OCI-LY1 (cell line): ENCODE results near the gene PADI6.

Source experiments
- H2AFZ ChIP-seq: fragments of 200-600 bp; sonication (generic), shearing (Covaris generic); 2 replicates; pipeline ENCODE4 v1.6.0; 2014; ENCODE audit warnings: antibody characterized with exemption, mild to moderate bottlenecking, low read length
- H3F3A ChIP-seq: fragments of 200-600 bp; sonication (generic), shearing (Covaris generic); 2 replicates; pipeline ENCODE4 v1.6.0; 2014; ENCODE audit warnings: mild to moderate bottlenecking, antibody characterized with exemption, low read length, moderate library complexity; ENCODE audit not compliant: insufficient read depth
- H3K27ac ChIP-seq: fragments of 200-600 bp; sonication (generic); 2 replicates; pipeline ENCODE4 v1.5.1; 2014; ENCODE audit warnings: low read length, mixed run types, mild to moderate bottlenecking, low read depth; ENCODE audit not compliant: poor library complexity, severe bottlenecking
- H3K27me3 ChIP-seq: fragments of 200-600 bp; sonication (generic); 2 replicates; pipeline ENCODE4 v1.6.0; 2014; ENCODE audit warnings: antibody characterized with exemption, mild to moderate bottlenecking, low read length, moderate library complexity; ENCODE audit not compliant: insufficient read depth
- H3K36me3 ChIP-seq: fragments of 200-600 bp; sonication (generic); 2 replicates; pipeline ENCODE4 v1.6.1; 2014; ENCODE audit warnings: mild to moderate bottlenecking, antibody characterized with exemption, low read length, moderate library complexity, mixed read lengths; ENCODE audit not compliant: insufficient read depth
- H3K4me1 ChIP-seq: fragments of 200-600 bp; sonication (generic); 2 replicates; pipeline ENCODE4 v1.5.1; 2014; ENCODE audit warnings: mild to moderate bottlenecking, low read length, moderate library complexity; ENCODE audit not compliant: insufficient read depth, severe bottlenecking
- H3K4me2 ChIP-seq: fragments of 200-600 bp; sonication (generic), shearing (Covaris generic); 2 replicates; pipeline ENCODE4 v1.6.1; 2014; ENCODE audit warnings: low read length
- H3K4me3 ChIP-seq: fragments of 200-600 bp; sonication (generic); 2 replicates; pipeline ENCODE4 v1.5.1; 2014; ENCODE audit warnings: low read length, low read depth, mild to moderate bottlenecking, mixed read lengths; ENCODE audit not compliant: poor library complexity, severe bottlenecking
- H3K79me2 ChIP-seq: fragments of 200-600 bp; shearing (Covaris generic); 2 replicates; pipeline ENCODE4 v1.6.1; 2016; ENCODE audit warnings: mixed run types, low read length, mixed read lengths; ENCODE audit not compliant: insufficient read depth
- H3K9ac ChIP-seq: fragments of 200-600 bp; sonication (generic), shearing (Covaris generic); 2 replicates; pipeline ENCODE4 v1.6.1; 2014; ENCODE audit warnings: mild to moderate bottlenecking, low read length, mixed read lengths
- H3K9me2 ChIP-seq: fragments of 200-600 bp; sonication (generic), shearing (Covaris generic); 2 replicates; pipeline ENCODE4 v1.6.1; 2014; ENCODE audit warnings: low read depth, mild to moderate bottlenecking, low read length, mixed read lengths
- H3K9me3 ChIP-seq: fragments of 200-600 bp; shearing (Covaris generic); 2 replicates; pipeline ENCODE4 v1.6.1; 2014; ENCODE audit warnings: low read length, mixed read lengths
- H4K20me1 ChIP-seq: fragments of 200-600 bp; sonication (generic), shearing (Covaris generic); 2 replicates; pipeline ENCODE4 v1.6.0; 2016; ENCODE audit warnings: mild to moderate bottlenecking, low read length; ENCODE audit not compliant: insufficient read depth
- EZH2 ChIP-seq: fragments of 200-600 bp; sonication (generic), shearing (Covaris generic); IDR thresholded peaks from 2 replicates; pipeline ENCODE4 v1.8.0; 2017; ENCODE audit warnings: borderline replicate concordance, mixed run types, mild to moderate bottlenecking, antibody characterized with exemption, low read length, moderate library complexity, mixed read lengths
- TF ChIP-seq, protein P1 (sequence below): fragments of 200-600 bp; sonication (generic), shearing (Covaris generic); IDR thresholded peaks from 2 replicates; pipeline ENCODE4 v1.5.1; 2017; ENCODE audit warnings: mild to moderate bottlenecking, antibody characterized with exemption, low read length, moderate library complexity, mixed read lengths

Gene PADI6

DNA sequence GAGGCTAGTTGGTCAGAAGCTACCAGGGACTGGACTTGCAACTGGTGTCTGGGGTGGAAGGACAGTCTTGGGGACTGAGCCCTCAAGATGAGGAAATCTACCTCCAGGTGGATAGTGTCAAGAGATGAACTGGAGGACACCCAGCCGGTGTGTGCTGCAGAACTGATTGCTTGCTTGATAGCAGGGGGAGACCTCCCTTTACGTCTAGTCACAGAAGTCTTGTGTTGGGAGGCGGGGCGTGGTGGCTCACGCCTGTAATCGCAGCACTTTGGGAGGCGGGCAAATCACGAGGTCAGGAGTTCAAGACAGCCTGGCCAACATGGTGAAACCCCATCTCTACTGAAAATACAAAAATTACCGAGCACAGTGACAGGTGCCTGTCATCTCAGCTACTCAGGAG lies 62.6 kb downstream of the PADI6 start:
- H3K9me2 ChIP-seq: no peaks in the 10 kb centered on the region
- 0 out of 2 replicates have a peak overlapping the region, but pooled peaks have one; percentile 47 for H3K4me2 ChIP-seq
- H3K27ac ChIP-seq: no peak overlapping the region
- H3K4me1 ChIP-seq: peaks cover 45% of the 10 kb centered on the region
- H3K9me3 ChIP-seq: no peaks in the 10 kb centered on the region
- no peaks in the 10 kb centered on the region for H3F3A ChIP-seq
- peaks cover 67% of the 10 kb centered on the region for H3K36me3 ChIP-seq
- no peak overlapping the region for H3K9ac ChIP-seq
- TF ChIP-seq, protein P1, sequence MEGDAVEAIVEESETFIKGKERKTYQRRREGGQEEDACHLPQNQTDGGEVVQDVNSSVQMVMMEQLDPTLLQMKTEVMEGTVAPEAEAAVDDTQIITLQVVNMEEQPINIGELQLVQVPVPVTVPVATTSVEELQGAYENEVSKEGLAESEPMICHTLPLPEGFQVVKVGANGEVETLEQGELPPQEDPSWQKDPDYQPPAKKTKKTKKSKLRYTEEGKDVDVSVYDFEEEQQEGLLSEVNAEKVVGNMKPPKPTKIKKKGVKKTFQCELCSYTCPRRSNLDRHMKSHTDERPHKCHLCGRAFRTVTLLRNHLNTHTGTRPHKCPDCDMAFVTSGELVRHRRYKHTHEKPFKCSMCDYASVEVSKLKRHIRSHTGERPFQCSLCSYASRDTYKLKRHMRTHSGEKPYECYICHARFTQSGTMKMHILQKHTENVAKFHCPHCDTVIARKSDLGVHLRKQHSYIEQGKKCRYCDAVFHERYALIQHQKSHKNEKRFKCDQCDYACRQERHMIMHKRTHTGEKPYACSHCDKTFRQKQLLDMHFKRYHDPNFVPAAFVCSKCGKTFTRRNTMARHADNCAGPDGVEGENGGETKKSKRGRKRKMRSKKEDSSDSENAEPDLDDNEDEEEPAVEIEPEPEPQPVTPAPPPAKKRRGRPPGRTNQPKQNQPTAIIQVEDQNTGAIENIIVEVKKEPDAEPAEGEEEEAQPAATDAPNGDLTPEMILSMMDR: no peak
- no peak for TF ChIP-seq EZH2
- peaks cover 5% of the 10 kb centered on the region for H4K20me1 ChIP-seq
- H3K79me2 ChIP-seq: peaks cover 76% of the 10 kb centered on the region
- H3K4me3 ChIP-seq: no peak overlapping the region
- no peaks in the 10 kb centered on the region for H3K27me3 ChIP-seq
- no peak overlapping the region for H2AFZ ChIP-seq

- TF ChIP-seq EZH2: no peak
- TF ChIP-seq, protein P1: no peak
- Histone ChIP-seq H3K9ac (peak overlapping the region; percentile 95), H3K9me3 (no peaks in the 10 kb centered on the region), H3K4me3 (peak overlapping the region; percentile 88), H3K4me1 (peaks cover 51% of the 10 kb centered on the region), H3K27ac (peak overlapping the region; percentile 53), H2AFZ (no peak overlapping the region), H3K36me3 (peaks cover 58% of the 10 kb centered on the region), H3K9me2 (no peaks in the 10 kb centered on the region), H3K27me3 (no peaks in the 10 kb centered on the region), H3K79me2 (peaks cover 68% of the 10 kb centered on the region), H3F3A (no peaks in the 10 kb centered on the region), H4K20me1 (peaks cover 5% of the 10 kb centered on the region; the same call in 1 of the 2 replicates), H3K4me2 (peak overlapping the region; percentile 97)
These were observed 64.6 kb downstream of the PADI6 start for GRCh38 chr1:17436380-17437174.

DNA sequence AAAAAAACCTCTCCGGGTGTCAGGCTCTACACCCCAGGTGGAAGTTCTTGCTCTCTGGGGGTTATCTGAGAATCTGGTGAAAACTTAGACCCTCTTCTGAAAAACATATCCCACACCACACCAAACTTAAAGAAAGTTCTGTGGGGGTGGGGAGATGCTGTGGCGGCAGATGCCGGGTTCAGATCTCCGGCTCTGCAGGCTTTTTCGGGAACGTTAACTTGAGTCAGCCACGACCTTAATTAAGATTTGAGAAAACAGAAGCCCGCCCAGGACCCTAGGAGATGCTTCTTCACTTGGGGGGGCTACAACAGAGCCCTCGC lies 65.2 kb downstream of the PADI6 start:
- peak overlapping the region; percentile 95 for H3K9ac ChIP-seq
- no peak for TF ChIP-seq EZH2
- TF ChIP-seq, protein P1: no peak
- peaks cover 62% of the 10 kb centered on the region for H3K79me2 ChIP-seq
- peaks cover 47% of the 10 kb centered on the region for H3K4me1 ChIP-seq
- H3K4me2 ChIP-seq: peak overlapping the region; percentile 97
- peak overlapping the region; percentile 88 for H3K4me3 ChIP-seq
- peaks cover 5% of the 10 kb centered on the region; the same call in 1 of the 2 replicates for H4K20me1 ChIP-seq
- no peak overlapping the region for H2AFZ ChIP-seq
- H3K36me3 ChIP-seq: peaks cover 52% of the 10 kb centered on the region
- H3K9me3 ChIP-seq: no peaks in the 10 kb centered on the region
- H3F3A ChIP-seq: no peaks in the 10 kb centered on the region
- H3K27me3 ChIP-seq: no peaks in the 10 kb centered on the region
- H3K9me2 ChIP-seq: no peaks in the 10 kb centered on the region
- peak overlapping the region; percentile 53 for H3K27ac ChIP-seq
